Fibroblast of lung (primary cell): ENCODE measurements around the gene ZDHHC1. TPM values are rescaled to one million over a fixed set of nuclear protein-coding genes. Genes with fewer than 3 reads are reported as not detected.

Experiments
- DNase-seq, 2 donors: peaks; one replicate each; pipeline versions ENCODE4 v3.0.0 to v3.0.0-alpha.2; 2010; ENCODE audit warnings: low read depth in 2 of 2
- H2AFZ ChIP-seq: 2 replicates; pipeline ENCODE4 v1.5.1; 2012; ENCODE audit warnings: low read length, control low read depth, inconsistent platforms
- H3K27ac ChIP-seq: 2 replicates; pipeline ENCODE4 v1.5.1; 2011; ENCODE audit warnings: low read length, control low read depth; ENCODE audit not compliant: insufficient read depth
- H3K27me3 ChIP-seq: 2 replicates; pipeline ENCODE4 v1.5.1; 2011; ENCODE audit warnings: mild to moderate bottlenecking, low read length; ENCODE audit not compliant: control insufficient read depth, insufficient read depth
- H3K36me3 ChIP-seq: 2 replicates; pipeline ENCODE4 v1.5.1; 2011; ENCODE audit warnings: low read length; ENCODE audit not compliant: control insufficient read depth, insufficient read depth
- H3K4me1 ChIP-seq: 2 replicates; pipeline ENCODE4 v1.5.1; 2011; ENCODE audit warnings: low read length; ENCODE audit not compliant: control insufficient read depth, insufficient read depth; ENCODE audit errors: extremely low read depth
- H3K4me2 ChIP-seq: 2 replicates; pipeline ENCODE4 v1.5.1; 2011; ENCODE audit warnings: low read length, control low read depth; ENCODE audit not compliant: insufficient read depth; ENCODE audit errors: extremely low read depth
- H3K4me3 ChIP-seq, 4 experiments: fragments of 200-600 bp in 1 of 4; sonication (generic) in 1 of 4; replicated peaks in 1 of 4; 2 replicates each; pipeline ENCODE4 v1.5.1; 2011 to 2016; ENCODE audit warnings: low read length in 4 of 4, low read depth in 3 of 4, mild to moderate bottlenecking in 3 of 4, control low read depth in 2 of 4, inconsistent platforms in 1 of 4, mixed read lengths in 1 of 4; ENCODE audit not compliant: insufficient read depth in 1 of 4; ENCODE audit errors: control extremely low read depth in 1 of 4
- H3K79me2 ChIP-seq: 2 replicates; pipeline ENCODE4 v1.5.1; 2012; ENCODE audit warnings: mild to moderate bottlenecking, low read length, inconsistent platforms; ENCODE audit not compliant: control insufficient read depth, insufficient read depth
- H3K9ac ChIP-seq: 2 replicates; pipeline ENCODE4 v1.5.1; 2011; ENCODE audit warnings: mild to moderate bottlenecking, low read length, control low read depth; ENCODE audit not compliant: insufficient read depth
- H3K9me3 ChIP-seq: 2 replicates; pipeline ENCODE4 v1.5.1; 2012; ENCODE audit warnings: low read depth, low read length; ENCODE audit not compliant: control insufficient read depth, insufficient read depth
- H4K20me1 ChIP-seq: 2 replicates; pipeline ENCODE4 v1.5.1; 2011; ENCODE audit warnings: low read length; ENCODE audit not compliant: control insufficient read depth, insufficient read depth; ENCODE audit errors: extremely low read depth
- EZH2 ChIP-seq: IDR thresholded peaks from 2 replicates; pipeline ENCODE4 v1.5.1; 2012; ENCODE audit warnings: low read length, control low read depth, mild to moderate bottlenecking; ENCODE audit errors: missing control alignments
- polyA plus RNA-seq, 2 donors: library from polyadenylated mRNA; depleted of rRNA in 1 of 2; stranded (reverse) in 1 of 2; unstranded in 1 of 2; fragments of >200 nt; gene quantifications; 2 replicates each; pipeline ENCODE4 v1.2.1, GENCODE V29; 2011 to 2012; ENCODE audit warnings: missing spikeins in 1 of 2
- total RNA-seq: library from RNA; depleted of rRNA; stranded (reverse); fragments of >200 nt; gene quantifications from 2 replicates; pipeline ENCODE4 v1.2.1, GENCODE V29; 2014
- TF ChIP-seq, protein P1 (sequence below), 2 donors: IDR thresholded peaks in 1 of 2; conservative IDR thresholded peaks in 1 of 2; 1 replicate in 1 of 2; 2 replicates in 1 of 2; pipeline ENCODE4 v1.5.1; 2011 to 2012; ENCODE audit warnings: low read length in 2 of 2, control low read depth in 1 of 2, inconsistent platforms in 1 of 2, low read depth in 1 of 2, mild to moderate bottlenecking in 1 of 2

ZDHHC1 gene
- total and polyA plus RNA-seq, 2 donors (not counting 1 experiment from before 2014, with no cell fraction given), result 2.7 to 6.4 TPM

DNA sequence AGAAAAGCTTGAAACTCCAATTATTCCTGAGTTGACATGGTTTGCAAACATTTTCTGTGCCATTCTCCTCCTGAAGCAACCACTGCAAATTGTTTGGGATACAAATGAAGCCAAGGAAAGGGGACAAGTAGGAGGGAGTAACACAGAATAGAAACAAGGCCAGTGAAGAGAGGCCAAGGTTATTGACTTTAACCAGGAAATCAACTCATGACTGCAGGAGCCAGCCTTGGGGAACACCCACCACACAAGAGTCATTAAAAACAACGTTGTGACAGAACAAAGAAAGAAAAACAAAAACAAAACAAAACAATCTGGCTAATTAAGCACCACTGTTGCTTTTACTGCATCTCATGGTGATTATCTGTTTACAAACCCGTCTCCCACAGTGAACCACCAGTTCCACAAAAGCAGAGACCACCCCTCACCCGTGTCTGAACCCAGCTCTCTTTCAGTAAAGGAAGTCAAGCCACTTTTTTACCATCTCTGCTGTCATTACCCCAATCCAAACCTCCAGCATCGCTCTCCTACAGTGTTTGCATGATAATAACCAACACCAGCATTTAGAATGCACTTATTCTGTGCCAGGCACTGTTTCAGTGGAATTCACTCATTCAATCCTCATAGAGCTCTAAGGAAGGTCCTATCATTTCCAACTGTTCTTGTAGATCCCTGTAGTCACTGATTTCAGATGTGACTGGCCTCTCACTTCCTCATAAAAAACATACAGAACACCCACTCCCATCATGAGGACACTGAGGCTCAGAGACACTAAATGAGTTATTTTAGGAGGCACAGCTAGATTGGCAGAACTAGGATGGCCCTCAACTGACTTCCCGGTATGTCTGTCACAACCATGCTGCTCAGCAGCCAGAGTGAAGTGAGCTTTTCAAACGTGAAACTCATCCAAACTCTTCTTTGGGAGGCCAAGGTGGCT lies 2.0 kb downstream of the ZDHHC1 start:
- H3K27ac ChIP-seq, result no peak overlapping the region
- H3K4me1 ChIP-seq, result peaks cover 2% of the 10 kb centered on the region
- H3K36me3 ChIP-seq, result no peaks in the 10 kb centered on the region
- H3K79me2 ChIP-seq, result no peaks in the 10 kb centered on the region
- no peaks in the 10 kb centered on the region for H3K27me3 ChIP-seq
- no peaks in the 10 kb centered on the region for H3K9me3 ChIP-seq
- no peak overlapping the region for H3K4me3 ChIP-seq
- no peak overlapping the region for H3K4me2 ChIP-seq
- no peak overlapping the region for H2AFZ ChIP-seq
- DNase-seq, result no peak
- H3K9ac ChIP-seq, result no peak overlapping the region
- no peaks in the 10 kb centered on the region for H4K20me1 ChIP-seq
- TF ChIP-seq, protein P1, sequence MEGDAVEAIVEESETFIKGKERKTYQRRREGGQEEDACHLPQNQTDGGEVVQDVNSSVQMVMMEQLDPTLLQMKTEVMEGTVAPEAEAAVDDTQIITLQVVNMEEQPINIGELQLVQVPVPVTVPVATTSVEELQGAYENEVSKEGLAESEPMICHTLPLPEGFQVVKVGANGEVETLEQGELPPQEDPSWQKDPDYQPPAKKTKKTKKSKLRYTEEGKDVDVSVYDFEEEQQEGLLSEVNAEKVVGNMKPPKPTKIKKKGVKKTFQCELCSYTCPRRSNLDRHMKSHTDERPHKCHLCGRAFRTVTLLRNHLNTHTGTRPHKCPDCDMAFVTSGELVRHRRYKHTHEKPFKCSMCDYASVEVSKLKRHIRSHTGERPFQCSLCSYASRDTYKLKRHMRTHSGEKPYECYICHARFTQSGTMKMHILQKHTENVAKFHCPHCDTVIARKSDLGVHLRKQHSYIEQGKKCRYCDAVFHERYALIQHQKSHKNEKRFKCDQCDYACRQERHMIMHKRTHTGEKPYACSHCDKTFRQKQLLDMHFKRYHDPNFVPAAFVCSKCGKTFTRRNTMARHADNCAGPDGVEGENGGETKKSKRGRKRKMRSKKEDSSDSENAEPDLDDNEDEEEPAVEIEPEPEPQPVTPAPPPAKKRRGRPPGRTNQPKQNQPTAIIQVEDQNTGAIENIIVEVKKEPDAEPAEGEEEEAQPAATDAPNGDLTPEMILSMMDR (conservative IDR thresholded peaks at IDR 0.05 in 1 of 2, IDR thresholded peaks at IDR 0.05 in 1 of 2; ENCODE audit: low read depth in 1 of 2, low read length in 2 of 2), result no peak
- no peak for TF ChIP-seq EZH2

DNA sequence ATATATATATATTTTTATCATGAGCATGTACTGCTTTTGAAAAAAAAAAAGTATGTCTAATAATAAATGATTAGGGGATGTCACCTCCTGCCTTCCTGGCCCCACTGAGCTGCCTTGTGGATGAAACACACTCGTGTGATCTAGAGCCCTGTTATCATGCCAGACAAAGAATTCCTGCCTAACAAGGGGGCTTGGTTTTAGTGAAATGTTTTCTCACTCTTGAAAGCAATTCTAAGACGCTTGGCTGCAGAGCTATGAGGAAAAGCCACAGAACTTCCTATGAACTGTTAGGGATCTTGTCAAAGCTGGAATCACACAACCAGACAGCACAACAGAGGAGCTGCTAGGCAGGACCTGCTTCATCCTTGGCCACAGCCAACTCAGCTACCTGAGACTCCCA lies 4.0 kb downstream of the ZDHHC1 start:
- H3K27me3 ChIP-seq, result no peaks in the 10 kb centered on the region
- peak in 1 of 2 donors; percentile 33 for DNase-seq
- no peak overlapping the region for H2AFZ ChIP-seq
- no peaks in the 10 kb centered on the region for H3K36me3 ChIP-seq
- no peaks in the 10 kb centered on the region for H4K20me1 ChIP-seq
- peaks cover 8% of the 10 kb centered on the region for H3K4me1 ChIP-seq
- H3K79me2 ChIP-seq, result no peaks in the 10 kb centered on the region
- H3K4me3 ChIP-seq, result no peak overlapping the region
- no peak overlapping the region for H3K4me2 ChIP-seq
- H3K9ac ChIP-seq, result no peak overlapping the region
- no peak overlapping the region for H3K27ac ChIP-seq
- TF ChIP-seq, protein P1 (conservative IDR thresholded peaks at IDR 0.05 in 1 of 2, IDR thresholded peaks at IDR 0.05 in 1 of 2; ENCODE audit: low read depth in 1 of 2, low read length in 2 of 2), result no peak
- TF ChIP-seq EZH2, result no peak
- no peaks in the 10 kb centered on the region for H3K9me3 ChIP-seq

DNA sequence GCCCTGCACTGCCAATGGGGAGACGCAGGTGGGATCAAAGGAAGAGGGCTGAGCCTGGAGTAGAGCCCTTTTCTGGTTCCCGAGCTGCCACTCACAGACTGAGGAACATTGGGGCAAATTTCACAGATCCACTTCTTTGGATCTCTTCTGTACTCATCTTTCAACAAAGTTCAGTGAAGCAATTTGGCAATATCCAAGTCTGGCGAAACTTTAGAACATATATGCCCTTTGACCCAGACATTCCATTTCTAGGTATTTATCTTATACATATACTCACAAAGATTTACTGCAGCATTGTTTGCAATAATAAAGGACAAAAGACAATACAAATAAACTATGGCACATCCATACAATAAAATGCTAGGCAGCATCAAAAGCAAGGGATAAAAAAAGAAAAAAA lies 4.9 kb downstream of the ZDHHC1 start:
- H3K4me1 ChIP-seq, result peaks cover 13% of the 10 kb centered on the region
- H3K27me3 ChIP-seq, result no peaks in the 10 kb centered on the region
- no peak overlapping the region for H3K9ac ChIP-seq
- H3K36me3 ChIP-seq, result no peaks in the 10 kb centered on the region
- H2AFZ ChIP-seq, result no peak overlapping the region
- no peaks in the 10 kb centered on the region for H3K79me2 ChIP-seq
- H3K4me3 ChIP-seq, result no peak overlapping the region
- H3K4me2 ChIP-seq, result no peak overlapping the region
- H3K9me3 ChIP-seq, result no peaks in the 10 kb centered on the region
- H3K27ac ChIP-seq, result no peak overlapping the region
- no peak for DNase-seq
- H4K20me1 ChIP-seq, result no peaks in the 10 kb centered on the region
- TF ChIP-seq EZH2, result no peak
- TF ChIP-seq, protein P1 (conservative IDR thresholded peaks at IDR 0.05 in 1 of 2, IDR thresholded peaks at IDR 0.05 in 1 of 2; ENCODE audit: low read depth in 1 of 2, low read length in 2 of 2), result no peak
